ENCODE measurements around the gene TFEC.
"Not testable (repeated sequence)": the region's sequence is repeated elsewhere in the genome, so short reads cannot be mapped to it uniquely, and the experiment has no call there.

TFEC gene

GRCh38 chr7:115953592-115954255 lies 76.8 kb downstream of the TFEC start:
- DNase-seq (ENCODE audit: insufficient read length) (no peak), FAIRE-seq (no peak)
- TF ChIP-seq POLR2AphosphoS5 (IDR thresholded peaks at IDR 0.05; ENCODE audit: low read depth, low read length) (no peak), POLR2A (IDR thresholded peaks at IDR 0.05; ENCODE audit: low read depth, low read length) (no peak)

DNA sequence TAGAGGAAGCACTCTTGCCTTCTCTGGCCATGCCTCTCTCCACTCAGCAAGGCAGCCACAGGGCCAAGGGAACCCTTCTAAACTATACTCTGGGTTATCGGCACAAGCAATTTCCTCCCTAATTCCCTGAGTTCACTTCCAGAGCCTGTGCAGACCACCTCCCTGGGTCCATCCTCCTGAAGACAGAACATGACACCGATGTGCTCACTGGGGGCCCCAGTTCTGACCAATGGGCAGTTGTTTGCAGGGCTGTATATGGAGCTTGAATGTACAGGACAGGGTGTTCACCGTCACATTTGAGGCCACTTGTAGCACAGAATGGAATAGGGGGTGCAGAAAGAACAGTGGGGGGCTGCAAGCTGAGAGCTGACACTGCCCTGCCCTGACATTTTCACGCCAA lies 77.7 kb downstream of the TFEC start:
- no peak for DNase-seq (ENCODE audit: insufficient read length)
- TF ChIP-seq POLR2AphosphoS5 (IDR thresholded peaks at IDR 0.05; ENCODE audit: low read depth, low read length) (no peak), TAF1 (IDR thresholded peaks at IDR 0.05; ENCODE audit: borderline replicate concordance, low read depth, low read length) (no peak), POLR2A (IDR thresholded peaks at IDR 0.05; ENCODE audit: low read depth, low read length) (no peak)
- FAIRE-seq = no peak

DNA sequence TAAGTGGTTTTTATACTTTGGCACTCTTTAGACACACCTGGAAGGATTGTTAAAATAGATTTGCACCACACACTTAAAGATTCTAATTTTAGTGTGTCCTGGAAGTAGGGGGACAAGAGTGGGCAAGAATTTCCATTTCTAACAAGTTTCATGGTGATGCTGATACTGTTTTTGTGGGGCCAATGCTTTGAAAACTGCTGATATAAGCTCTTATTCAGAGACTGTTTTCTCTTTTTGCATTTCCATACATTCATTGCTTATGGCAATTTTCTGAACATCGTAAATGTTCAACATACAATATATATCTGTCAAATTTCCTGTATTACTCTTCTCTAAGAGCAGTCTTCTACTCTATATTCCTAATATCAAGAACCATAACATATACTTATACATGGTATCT lies 79.0 kb downstream of the TFEC start:
- no peak for FAIRE-seq
- DNase-seq (ENCODE audit: insufficient read length) = no peak
- TF ChIP-seq POLR2A (IDR thresholded peaks at IDR 0.05; ENCODE audit: low read depth, low read length) (no peak), TAF1 (IDR thresholded peaks at IDR 0.05; ENCODE audit: borderline replicate concordance, low read depth, low read length) (no peak), POLR2AphosphoS5 (IDR thresholded peaks at IDR 0.05; ENCODE audit: low read depth, low read length) (no peak)

GRCh38 chr7:115941703-115942268 lies 88.8 kb downstream of the TFEC start:
- TF ChIP-seq POLR2AphosphoS5 (IDR thresholded peaks at IDR 0.05; ENCODE audit: low read depth, low read length) (no peak), TAF1 (IDR thresholded peaks at IDR 0.05; ENCODE audit: borderline replicate concordance, low read depth, low read length) (no peak), POLR2A (IDR thresholded peaks at IDR 0.05; ENCODE audit: low read depth, low read length) (no peak)
- FAIRE-seq (no peak), DNase-seq (ENCODE audit: insufficient read length) (no peak)

DNA sequence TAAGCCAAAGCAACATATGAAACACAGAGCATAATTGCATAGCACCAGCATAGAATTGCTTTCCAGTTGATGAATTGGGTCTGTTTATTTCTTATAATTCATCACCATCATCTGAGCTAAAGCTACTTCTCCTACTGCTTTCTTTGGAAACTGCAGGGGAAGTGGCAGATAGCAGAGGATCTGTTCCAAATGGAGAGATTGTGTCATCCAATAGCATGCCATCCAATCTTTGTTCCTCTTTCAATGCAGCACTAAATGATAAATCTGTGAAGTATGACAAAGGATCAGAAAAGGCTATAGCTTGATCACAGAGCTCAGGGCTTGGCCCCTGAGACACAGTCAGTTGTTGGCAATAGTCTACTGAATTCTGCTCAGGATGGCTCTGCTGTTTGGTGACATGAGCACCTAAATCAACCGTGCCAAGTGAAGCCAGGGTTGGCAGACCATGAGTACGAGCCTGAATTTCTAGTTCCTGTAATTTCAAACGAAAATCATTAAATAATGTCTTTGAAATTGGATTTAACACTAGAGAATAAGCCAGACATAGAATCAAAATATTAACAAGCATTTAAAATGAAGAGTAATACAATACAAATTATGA lies 90.0 kb downstream of the TFEC start:
- DNase-seq (ENCODE audit: insufficient read length) (no peak), FAIRE-seq (no peak)
- TF ChIP-seq POLR2AphosphoS5 (IDR thresholded peaks at IDR 0.05; ENCODE audit: low read depth, low read length) = no peak
- no peak for TF ChIP-seq POLR2A (IDR thresholded peaks at IDR 0.05; ENCODE audit: low read depth, low read length)
- TF ChIP-seq TAF1 (IDR thresholded peaks at IDR 0.05; ENCODE audit: borderline replicate concordance, low read depth, low read length) = no peak

DNA sequence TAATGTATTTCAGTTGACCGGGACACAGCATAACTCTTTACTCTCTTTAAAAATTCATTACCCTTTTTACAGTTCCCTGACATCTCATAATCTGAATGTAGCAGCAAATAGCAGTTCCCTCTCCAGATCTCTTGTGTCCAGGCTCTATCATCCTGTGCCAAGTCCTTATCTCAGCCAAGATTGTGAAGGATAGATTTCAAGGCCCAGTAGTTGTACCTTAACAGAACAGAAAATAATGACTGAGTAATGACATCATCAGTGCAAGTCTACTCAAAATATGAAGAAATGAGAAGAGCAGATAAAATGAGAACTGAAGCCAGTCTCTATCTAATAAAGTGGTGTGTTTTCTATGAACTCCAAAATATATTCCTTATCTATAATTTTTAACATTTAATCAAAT lies 92.6 kb downstream of the TFEC start:
- DNase-seq (ENCODE audit: insufficient read length) (no peak), FAIRE-seq (no peak)
- TF ChIP-seq TAF1 (IDR thresholded peaks at IDR 0.05; ENCODE audit: borderline replicate concordance, low read depth, low read length) (no peak), POLR2AphosphoS5 (IDR thresholded peaks at IDR 0.05; ENCODE audit: low read depth, low read length) (no peak), POLR2A (IDR thresholded peaks at IDR 0.05; ENCODE audit: low read depth, low read length) (no peak)

- DNase-seq (ENCODE audit: insufficient read length) = no peak
- TF ChIP-seq POLR2AphosphoS5 (IDR thresholded peaks at IDR 0.05; ENCODE audit: low read depth, low read length) (no peak), POLR2A (IDR thresholded peaks at IDR 0.05; ENCODE audit: low read depth, low read length) (no peak), TAF1 (IDR thresholded peaks at IDR 0.05; ENCODE audit: borderline replicate concordance, low read depth, low read length) (no peak)
Measured at GRCh38 chr7:115933471-115933870, 97.1 kb downstream of the TFEC start.

GRCh38 chr7:115932880-115933279 lies 97.7 kb downstream of the TFEC start:
- TF ChIP-seq POLR2AphosphoS5 (IDR thresholded peaks at IDR 0.05; ENCODE audit: low read depth, low read length) (no peak), TAF1 (IDR thresholded peaks at IDR 0.05; ENCODE audit: borderline replicate concordance, low read depth, low read length) (no peak), POLR2A (IDR thresholded peaks at IDR 0.05; ENCODE audit: low read depth, low read length) (no peak)
- FAIRE-seq (no peak), DNase-seq (ENCODE audit: insufficient read length) (no peak)

More at GRCh38 chr7:115933471-115933870, 97.1 kb downstream of the TFEC start:
- no peak for FAIRE-seq

DNA sequence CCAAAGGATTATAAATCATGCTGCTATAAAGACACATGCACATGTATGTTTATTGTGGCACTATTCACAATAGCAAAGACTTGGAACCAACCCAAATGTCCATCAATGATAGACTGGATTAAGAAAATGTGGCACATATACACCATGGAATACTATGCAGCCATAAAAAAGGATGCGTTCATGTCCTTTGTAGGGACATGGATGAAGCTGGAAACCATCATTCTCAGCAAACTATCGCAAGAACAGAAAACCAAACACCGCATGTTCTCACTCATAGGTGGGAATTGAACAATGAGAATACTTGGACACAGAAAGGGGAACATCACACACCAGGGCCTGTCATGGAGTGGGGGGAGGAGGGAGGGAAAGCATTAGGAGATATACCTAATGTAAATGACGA lies 100.4 kb downstream of the TFEC start:
- not testable (repeated sequence) for FAIRE-seq; DNase-seq (ENCODE audit: insufficient read length)

GRCh38 chr7:115929736-115930135 lies 100.8 kb downstream of the TFEC start:
- not testable (repeated sequence) for DNase-seq (ENCODE audit: insufficient read length); FAIRE-seq

DNA sequence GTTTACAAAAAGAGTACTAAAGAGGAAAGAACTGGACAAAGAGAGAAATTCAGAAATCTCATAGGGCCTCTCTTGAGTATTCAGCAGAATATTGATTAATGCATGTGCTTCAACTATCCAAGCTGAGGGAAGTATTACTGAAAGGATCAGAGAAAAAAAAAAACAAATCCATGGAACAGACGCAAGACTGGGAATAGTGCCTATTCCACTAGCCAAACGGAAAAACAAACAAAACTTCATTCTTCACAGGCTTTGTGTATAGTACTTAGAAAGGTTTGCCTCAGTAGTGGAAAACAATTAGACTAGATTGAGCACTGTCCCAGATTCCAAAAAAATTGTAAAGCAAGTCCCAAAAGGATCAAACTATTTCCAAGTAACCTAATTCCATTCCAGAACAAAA lies 106.2 kb downstream of the TFEC start:
- TF ChIP-seq TAF1 (IDR thresholded peaks at IDR 0.05; ENCODE audit: borderline replicate concordance, low read depth, low read length) = no peak
- TF ChIP-seq POLR2AphosphoS5 (IDR thresholded peaks at IDR 0.05; ENCODE audit: low read depth, low read length) = no peak
- no peak for TF ChIP-seq POLR2A (IDR thresholded peaks at IDR 0.05; ENCODE audit: low read depth, low read length)
- DNase-seq (ENCODE audit: insufficient read length) (no peak), FAIRE-seq (no peak)

DNA sequence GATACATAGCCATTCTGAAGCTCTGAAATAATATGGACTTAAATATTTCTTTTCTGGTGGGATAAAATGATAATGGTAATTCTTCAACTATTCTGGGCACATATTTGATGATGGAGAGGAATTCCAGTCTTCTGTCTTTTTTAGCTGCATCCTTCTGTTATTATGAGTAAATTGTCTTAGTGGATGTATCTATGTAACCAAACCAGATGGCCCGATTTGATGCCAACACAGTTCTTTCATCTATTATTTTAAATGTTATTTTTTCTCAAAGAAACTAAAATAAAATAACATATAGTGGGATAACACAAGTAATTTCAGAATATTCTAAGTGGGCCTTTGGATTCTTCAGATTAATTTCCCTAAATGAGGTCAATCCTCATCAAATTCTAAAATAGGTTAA lies 110.2 kb downstream of the TFEC start:
- TF ChIP-seq POLR2A (IDR thresholded peaks at IDR 0.05; ENCODE audit: low read depth, low read length) (no peak), POLR2AphosphoS5 (IDR thresholded peaks at IDR 0.05; ENCODE audit: low read depth, low read length) (no peak), TAF1 (IDR thresholded peaks at IDR 0.05; ENCODE audit: borderline replicate concordance, low read depth, low read length) (no peak)
- FAIRE-seq = no peak
- no peak for DNase-seq (ENCODE audit: insufficient read length)

Measured in GM12892 (cell line).